ENCODE measurements around the gene SLC6A18.

DNA sequence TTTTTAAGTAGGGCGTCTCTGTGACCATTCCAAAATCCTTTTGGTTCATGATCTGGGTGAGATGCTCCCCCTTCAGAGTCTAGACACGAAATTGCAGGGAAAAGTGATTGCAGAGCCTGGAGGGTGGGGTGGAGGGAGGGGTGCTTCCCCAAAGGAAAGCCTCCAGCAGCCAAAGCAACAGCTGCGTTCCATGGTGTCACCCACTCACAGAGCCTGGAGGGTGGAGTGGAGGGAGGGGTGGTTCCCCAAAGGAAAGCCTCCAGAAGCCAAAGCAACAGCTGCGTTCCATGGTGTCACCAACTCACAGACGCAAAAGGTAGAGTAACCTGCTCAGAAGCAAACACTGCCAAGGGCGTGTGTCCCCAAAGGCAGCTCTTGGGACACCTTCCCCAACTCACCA is 22.6 kb downstream of the SLC6A18 start:
- TF ChIP-seq, protein P1, sequence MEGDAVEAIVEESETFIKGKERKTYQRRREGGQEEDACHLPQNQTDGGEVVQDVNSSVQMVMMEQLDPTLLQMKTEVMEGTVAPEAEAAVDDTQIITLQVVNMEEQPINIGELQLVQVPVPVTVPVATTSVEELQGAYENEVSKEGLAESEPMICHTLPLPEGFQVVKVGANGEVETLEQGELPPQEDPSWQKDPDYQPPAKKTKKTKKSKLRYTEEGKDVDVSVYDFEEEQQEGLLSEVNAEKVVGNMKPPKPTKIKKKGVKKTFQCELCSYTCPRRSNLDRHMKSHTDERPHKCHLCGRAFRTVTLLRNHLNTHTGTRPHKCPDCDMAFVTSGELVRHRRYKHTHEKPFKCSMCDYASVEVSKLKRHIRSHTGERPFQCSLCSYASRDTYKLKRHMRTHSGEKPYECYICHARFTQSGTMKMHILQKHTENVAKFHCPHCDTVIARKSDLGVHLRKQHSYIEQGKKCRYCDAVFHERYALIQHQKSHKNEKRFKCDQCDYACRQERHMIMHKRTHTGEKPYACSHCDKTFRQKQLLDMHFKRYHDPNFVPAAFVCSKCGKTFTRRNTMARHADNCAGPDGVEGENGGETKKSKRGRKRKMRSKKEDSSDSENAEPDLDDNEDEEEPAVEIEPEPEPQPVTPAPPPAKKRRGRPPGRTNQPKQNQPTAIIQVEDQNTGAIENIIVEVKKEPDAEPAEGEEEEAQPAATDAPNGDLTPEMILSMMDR (IDR thresholded peaks at IDR 0.05; ENCODE audit: insufficient read depth, low read length, poor library complexity, severe bottlenecking), result no peak
- no peak for TF ChIP-seq EZH2phosphoT487 (conservative IDR thresholded peaks at IDR 0.05; ENCODE audit: low read length)

All from SU-DHL-6 (cell line).